HG02884 (cell line): Measurements from ENCODE around the gene RPS4Y1.

Experiments used
- ATAC-seq: cut with Tn5 transposase; IDR thresholded peaks from one replicate; pipeline ENCODE4 v1.9.1; 2021; ENCODE audit warnings: mild to moderate bottlenecking, moderate library complexity; ENCODE audit not compliant: unreplicated experiment

Gene RPS4Y1

DNA sequence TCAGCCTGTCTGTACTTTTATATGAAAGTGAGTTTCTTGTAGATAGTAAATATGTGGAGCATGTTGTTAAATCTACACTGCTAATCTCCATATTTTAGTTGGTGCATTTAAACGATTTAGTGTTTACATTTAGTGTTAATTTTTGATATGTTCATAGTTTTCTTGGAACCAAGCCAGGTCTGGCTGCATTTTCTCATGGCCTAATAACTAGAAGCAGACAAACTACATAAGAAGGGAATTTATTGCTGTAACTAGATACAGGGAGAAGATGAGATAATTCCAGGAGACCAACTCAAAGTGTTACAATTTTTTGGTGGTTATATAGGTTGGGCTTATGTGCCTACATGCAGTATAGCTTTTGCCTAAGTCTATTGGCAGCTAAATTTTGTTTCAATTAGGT, 32.8 kb downstream of the RPS4Y1 start:
- ATAC-seq: no peak

GRCh38 chrY:2883561-2883960, 42.2 kb downstream of the RPS4Y1 start:
- ATAC-seq: no peak

DNA sequence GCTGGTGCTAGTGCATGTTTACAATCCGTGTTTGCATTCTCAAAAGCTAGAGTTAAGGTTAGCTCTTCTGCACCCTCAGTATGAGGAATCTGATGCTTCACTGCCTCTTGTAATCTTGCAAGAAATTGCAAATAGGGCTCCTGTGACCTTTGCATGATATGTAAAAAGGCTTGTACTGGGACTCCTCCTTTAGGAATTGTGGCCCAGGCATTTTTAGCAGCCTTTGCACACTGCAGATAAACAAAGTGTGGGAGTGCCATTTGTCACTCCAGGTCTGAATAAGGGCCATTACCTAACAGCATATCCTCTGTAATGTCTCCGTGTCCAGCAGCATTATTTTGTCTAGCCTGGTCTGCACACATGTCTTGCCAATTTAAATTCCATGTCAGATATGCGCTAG, 44.5 kb downstream of the RPS4Y1 start:
- no peak for ATAC-seq

DNA sequence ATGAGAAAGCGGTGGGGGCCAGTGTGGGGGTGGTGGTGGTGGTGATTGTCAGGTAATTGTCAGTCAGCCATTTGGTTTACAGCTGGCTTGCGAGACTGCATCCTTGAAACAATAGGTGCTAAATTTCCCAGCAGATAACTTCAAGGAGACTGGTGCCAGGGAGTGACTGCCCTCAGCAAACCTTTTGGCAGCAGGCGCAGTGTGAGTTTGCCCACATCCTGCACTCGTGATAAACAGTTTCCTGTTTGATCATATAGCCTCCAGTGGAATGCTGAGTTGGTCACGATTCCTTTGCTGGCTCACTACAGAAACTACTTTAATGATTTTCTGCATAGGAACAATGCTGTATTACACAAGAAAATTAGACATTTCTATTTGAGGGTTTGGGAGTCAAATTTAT, 46.0 kb downstream of the RPS4Y1 start:
- no peak for ATAC-seq

GRCh38 chrY:2887955-2888354, 46.6 kb downstream of the RPS4Y1 start:
- peak; percentile 88 for ATAC-seq

DNA sequence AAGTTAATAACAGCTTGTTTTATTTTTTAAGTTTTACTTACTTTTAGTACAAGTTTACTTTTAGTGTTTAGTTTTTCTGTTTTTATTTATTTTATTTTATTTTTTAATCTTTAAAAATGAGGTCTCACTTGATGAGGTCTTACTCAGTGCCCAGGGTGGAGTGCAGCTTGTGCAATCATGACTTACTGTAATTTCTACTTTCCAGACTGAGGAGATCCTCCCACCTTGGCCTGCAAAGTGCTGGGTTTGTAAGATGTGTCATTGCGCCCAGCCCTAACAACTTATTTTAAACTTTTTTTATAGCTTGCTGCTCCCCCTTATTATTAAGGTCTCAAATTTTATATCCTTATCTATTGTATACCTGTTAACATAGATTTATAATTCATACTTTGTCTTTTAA, 52.1 kb downstream of the RPS4Y1 start:
- ATAC-seq: no peak

DNA sequence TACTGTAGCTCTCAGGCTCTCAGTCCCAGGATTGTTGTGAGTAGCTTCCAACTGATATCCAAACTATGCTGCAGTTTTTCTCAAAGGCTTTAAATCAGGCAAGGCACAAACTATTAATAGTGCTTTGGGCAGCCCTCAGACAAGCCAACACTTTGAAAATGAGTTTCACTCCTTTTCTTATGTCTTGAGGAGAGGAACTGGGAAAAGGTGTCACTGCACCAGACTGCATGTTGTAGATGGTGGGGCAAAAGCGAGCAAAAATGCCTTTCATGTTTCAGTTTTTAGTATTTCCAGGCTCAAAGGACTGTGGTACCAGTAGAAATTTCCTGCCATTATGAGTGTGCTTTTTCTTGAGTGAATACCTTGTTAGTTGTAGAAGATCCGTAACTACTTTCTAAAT, 54.6 kb downstream of the RPS4Y1 start:
- peak; percentile 84 for ATAC-seq

DNA sequence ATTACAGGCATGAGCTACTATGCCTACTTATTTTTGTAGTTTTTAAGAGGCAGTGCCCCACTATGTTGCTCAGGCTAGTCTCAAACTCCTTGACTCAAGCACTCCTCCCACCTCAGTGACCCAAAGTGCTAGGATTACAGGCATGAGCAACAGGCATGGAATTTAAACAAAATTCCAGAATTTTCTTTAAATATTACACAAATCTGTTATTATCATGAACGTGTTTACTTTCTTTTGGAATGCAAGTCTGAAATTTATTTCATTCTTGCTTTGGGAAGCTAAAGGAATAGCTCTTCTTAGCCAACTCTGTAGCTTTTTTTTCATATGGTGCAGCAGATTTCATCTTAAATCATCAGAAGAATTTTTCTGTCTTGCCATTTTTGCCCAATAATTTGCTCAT, 66.0 kb downstream of the RPS4Y1 start:
- ATAC-seq: no peak

DNA sequence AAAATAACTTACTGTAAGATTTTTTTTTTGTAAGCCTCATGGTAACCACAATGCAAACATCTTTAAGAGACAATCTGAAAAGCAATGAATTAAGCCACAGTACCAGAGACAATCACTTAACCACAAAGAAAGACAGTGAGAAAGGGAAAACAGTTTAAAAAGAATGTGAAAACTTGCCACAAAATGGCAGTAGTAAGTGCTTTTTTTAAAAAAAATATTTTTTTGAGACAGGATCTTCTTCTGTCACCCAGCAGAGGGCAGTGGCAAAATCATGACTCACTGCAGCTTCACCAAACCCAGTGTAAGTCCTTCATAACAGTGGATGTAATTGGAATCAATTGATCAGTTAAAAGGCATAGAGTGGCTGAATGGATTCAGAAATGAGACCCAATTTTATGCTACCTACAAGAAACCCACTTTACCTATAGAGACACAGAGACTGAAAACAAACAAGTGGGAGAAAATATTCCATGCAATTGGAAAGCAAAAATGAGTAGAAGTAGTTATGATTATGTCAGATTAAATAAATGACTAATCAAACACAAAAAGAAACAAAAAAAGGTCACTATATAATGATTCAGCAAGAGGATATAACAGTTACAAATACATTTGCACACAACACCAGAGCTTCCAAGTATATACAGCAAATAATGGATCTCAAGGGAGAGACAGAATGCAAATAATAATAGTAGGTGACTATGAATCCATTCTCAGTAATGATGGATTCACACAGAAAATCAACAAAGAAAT, 71.8 kb downstream of the RPS4Y1 start:
- ATAC-seq: peak; percentile 75
